Kasumi-1 (cell line): ENCODE data around the gene MESD.
A peak's percentile ranks its signal among the peaks of the same experiment; 100 is the strongest.

Experiments
- DNase-seq, 2 experiments: peaks; one replicate each; lab custom pipeline; 2025; lab: John Stamatoyannopoulos, UW

The MESD gene

GRCh38 chr15:80991421-80991820, 1.8 kb upstream of the MESD start:
- peak; percentile 74 to 78 for DNase-seq

GRCh38 chr15:80990955-80991354, 1.3 kb upstream of the MESD start:
- DNase-seq, result no peak

DNA sequence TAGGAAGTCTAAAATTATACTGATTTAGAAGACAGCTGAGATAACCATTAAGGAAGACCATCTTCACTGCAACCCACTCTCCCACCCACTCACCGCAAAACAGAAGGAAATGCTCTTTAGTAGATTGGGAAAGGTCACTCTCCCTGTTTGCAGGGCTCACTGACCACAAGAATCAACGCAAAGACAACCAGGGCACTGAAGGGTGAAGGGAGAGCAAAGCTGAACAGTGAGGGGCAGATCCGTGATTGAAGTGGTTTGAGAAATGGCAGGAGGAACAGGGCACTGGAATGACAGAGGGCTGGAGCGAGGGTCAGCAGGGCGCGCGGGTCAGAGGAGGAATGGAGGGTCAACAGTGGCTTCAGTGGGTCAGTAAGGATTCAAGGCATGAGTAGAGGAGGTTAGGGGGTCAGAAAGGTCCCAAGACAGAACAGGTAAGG, 520 bp downstream of the MESD start:
- DNase-seq, result no peak

DNA sequence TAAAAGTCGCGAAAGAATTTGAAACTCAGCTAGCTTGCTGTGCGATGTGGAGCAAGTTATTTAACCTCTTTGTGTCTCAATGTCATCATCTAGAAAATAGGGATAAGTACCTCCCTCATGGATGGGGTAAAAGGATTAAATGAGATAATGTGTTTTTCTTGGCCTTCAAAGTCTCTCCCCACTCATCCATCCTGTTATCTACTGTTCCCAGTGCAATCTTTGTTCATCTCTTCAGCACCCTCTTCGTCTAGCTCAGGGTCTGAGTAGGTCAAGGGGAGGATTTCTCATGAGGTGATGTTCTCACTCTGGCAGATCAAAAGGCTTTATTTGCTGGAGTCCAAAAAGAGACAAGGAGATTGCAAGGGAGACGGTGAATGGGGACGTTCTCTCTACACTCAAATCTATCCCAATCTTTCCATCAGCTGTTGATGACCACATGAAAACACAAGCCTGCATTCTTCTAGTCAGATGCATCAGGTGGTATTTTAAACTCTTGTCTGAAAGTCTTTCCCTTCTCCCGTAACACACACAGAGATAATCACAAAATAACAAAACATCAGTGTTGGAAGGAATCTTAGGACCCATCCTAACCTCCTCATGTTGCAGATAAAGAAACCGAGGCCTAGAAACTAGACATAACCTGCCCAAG, 1.3 kb downstream of the MESD start:
- DNase-seq, result no peak

DNA sequence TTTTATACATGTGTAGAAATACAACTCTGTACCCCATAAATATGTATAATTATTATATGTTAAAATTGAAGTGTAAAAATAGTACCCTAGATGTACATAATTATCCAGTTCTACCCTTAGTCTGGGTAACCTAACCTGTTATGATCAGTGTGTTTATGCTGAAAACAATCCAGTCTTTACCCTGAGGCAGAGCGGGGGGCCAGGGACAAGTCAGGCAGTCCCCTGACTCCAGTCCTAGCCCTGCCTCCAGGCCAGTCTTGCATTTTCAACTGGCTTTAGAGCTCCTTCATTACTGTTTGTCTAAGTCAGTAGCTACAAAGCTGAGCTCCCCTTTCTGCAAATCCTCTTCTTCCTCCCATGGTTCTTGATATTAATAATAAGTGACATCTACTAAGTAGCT, 3.1 kb downstream of the MESD start:
- no peak for DNase-seq

- DNase-seq, result no peak
Observed at GRCh38 chr15:80985981-80986380, 3.6 kb downstream of the MESD start.

GRCh38 chr15:80984856-80985255, 4.8 kb downstream of the MESD start:
- DNase-seq, result peak; percentile 88 to 92

- DNase-seq, result no peak
Observed at GRCh38 chr15:80982839-80983238, 6.8 kb downstream of the MESD start.

- no peak for DNase-seq
Observed at GRCh38 chr15:80982205-80982604, 7.4 kb downstream of the MESD start.

GRCh38 chr15:80979538-80980200, 9.9 kb downstream of the MESD start:
- no peak for DNase-seq

- DNase-seq, result no peak
Observed at GRCh38 chr15:80978685-80979329, 10.8 kb downstream of the MESD start.

- DNase-seq, result peak; percentile 75 to 85
Observed at GRCh38 chr15:80977627-80978036, 12.0 kb downstream of the MESD start.

DNA sequence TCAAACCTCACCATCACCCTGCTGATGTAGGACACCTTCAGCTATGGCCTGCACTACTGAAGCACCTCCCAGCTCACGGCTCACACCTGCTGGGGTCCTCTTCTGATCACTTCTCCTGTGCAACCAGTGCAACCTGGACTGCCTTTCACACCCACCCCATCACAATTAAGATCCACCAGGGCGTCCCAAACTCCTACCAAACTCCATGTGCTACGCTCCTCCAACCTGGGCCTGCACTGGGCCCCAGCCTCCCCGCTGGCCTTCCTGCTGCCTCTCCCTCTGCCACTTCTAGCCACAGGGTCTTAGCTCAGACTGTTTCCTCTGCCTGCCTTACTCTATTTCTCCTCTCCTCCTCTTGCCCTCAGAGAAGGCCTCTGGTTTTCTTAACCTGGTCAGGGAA, 12.8 kb downstream of the MESD start:
- DNase-seq, result no peak

DNA sequence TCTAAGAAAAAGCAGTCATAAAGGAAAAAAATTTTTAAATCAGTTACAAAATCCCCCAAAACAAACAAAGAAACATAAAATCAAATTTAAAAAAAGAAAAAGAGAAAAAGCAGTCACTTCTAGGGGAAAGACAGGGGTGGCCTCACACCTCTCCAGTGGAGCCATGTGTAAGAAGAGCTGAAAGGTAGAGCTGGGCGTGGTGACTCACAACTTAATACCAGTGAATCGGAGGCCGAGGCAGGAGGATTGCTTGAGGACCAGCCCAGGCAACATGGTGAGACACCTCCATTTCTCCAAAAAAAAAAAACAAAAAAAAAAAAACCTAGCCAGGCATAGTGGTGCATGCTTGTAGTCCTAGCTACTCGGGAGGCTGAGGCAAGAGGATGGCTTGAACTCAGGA, 14.7 kb downstream of the MESD start:
- DNase-seq, result no peak

GRCh38 chr15:80972276-80972675, 17.3 kb downstream of the MESD start:
- DNase-seq, result no peak

- no peak for DNase-seq
Observed at GRCh38 chr15:80971143-80971542, 18.5 kb downstream of the MESD start.

GRCh38 chr15:80970658-80971057, 19.0 kb downstream of the MESD start:
- DNase-seq, result no peak

- DNase-seq, result peak; percentile 66 to 73
Observed at GRCh38 chr15:80970018-80970657, 19.5 kb downstream of the MESD start.

- DNase-seq, result no peak
Observed at GRCh38 chr15:80969316-80969715, 20.3 kb downstream of the MESD start.

GRCh38 chr15:80967991-80968510, 21.6 kb downstream of the MESD start:
- no peak for DNase-seq

DNA sequence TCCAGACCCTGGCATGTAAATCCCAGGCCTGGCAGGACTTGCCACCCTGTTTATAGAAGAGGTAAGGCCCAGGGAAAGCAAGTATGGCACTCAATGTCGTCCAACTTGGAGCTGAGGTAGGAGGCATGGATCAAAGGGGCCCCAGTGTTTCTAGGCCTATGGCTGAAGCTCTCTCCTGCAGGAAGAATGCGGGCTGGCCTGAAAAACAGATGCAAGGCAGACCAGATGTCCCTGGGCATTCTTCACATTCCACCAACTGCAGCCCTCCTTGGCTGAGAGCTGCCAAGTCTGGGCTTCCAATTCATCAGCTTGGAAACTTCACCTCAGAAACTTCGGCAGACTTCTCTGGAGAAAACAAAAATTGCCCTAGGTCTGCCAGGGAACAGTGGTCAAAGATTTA, 22.2 kb downstream of the MESD start:
- no peak for DNase-seq

- no peak for DNase-seq
Observed at GRCh38 chr15:80966431-80967197, 23.0 kb downstream of the MESD start.
